Stimulated activated CD4-positive, alpha-beta T cell treated with anti-CD3 and anti-CD28 coated beads, Interleukin-2, amount 100 ng/mL, for 48 hours (primary cell): ENCODE measurements around the gene MYH15.

Experiments used
- DNase-seq, 2 donors: peaks; one replicate each; pipeline ENCODE4 v3.0.0-alpha.2; 2020

Gene MYH15

GRCh38 chr3:108510496-108510895 lies at the start of gene MYH15:
TSS of gene MYH15 (minus strand) at chr3:108510596. CDS start at chr3:108510530, 66 bp downstream.
- no peak for DNase-seq

GRCh38 chr3:108555966-108556581 lies 45.7 kb upstream of the MYH15 start:
- DNase-seq = no peak

- no peak for DNase-seq
Observed at GRCh38 chr3:108554913-108555571, 44.6 kb upstream of the MYH15 start.

GRCh38 chr3:108554229-108554628 lies 43.8 kb upstream of the MYH15 start:
- DNase-seq = no peak

GRCh38 chr3:108552267-108553159 lies 42.1 kb upstream of the MYH15 start:
- no peak for DNase-seq

GRCh38 chr3:108548886-108549285 lies 38.5 kb upstream of the MYH15 start:
- no peak for DNase-seq

- DNase-seq = no peak
Observed at GRCh38 chr3:108548304-108548703, 37.9 kb upstream of the MYH15 start.

GRCh38 chr3:108546692-108547091 lies 36.3 kb upstream of the MYH15 start:
- no peak for DNase-seq

GRCh38 chr3:108546247-108546646 lies 35.9 kb upstream of the MYH15 start:
- no peak for DNase-seq

GRCh38 chr3:108538083-108538482 lies 27.7 kb upstream of the MYH15 start:
- DNase-seq = no peak

- no peak for DNase-seq
Observed at GRCh38 chr3:108528459-108529252, 18.3 kb upstream of the MYH15 start.

GRCh38 chr3:108527817-108528216 lies 17.4 kb upstream of the MYH15 start:
- DNase-seq = no peak

- no peak for DNase-seq
Observed at GRCh38 chr3:108527109-108527508, 16.7 kb upstream of the MYH15 start.

- no peak for DNase-seq
Observed at GRCh38 chr3:108525971-108526370, 15.6 kb upstream of the MYH15 start.

GRCh38 chr3:108525256-108525655 lies 14.9 kb upstream of the MYH15 start:
- no peak for DNase-seq

GRCh38 chr3:108524537-108524936 lies 14.1 kb upstream of the MYH15 start:
- DNase-seq = no peak

- DNase-seq = no peak
Observed at GRCh38 chr3:108518895-108519294, 8.5 kb upstream of the MYH15 start.

- DNase-seq = no peak
Observed at GRCh38 chr3:108516881-108517280, 6.5 kb upstream of the MYH15 start.

- no peak for DNase-seq
Observed at GRCh38 chr3:108513961-108514360, 3.6 kb upstream of the MYH15 start.

- no peak for DNase-seq
Observed at GRCh38 chr3:108512671-108513070, 2.3 kb upstream of the MYH15 start.

GRCh38 chr3:108511490-108511889 lies 1.1 kb upstream of the MYH15 start:
- no peak for DNase-seq

- no peak for DNase-seq
Observed at GRCh38 chr3:108511055-108511454, 659 bp upstream of the MYH15 start.

- DNase-seq = no peak
Observed at GRCh38 chr3:108509871-108510270, 525 bp downstream of the MYH15 start.
